ENCODE results near the gene SMIM28.
"Not testable (repeated sequence)": the region's sequence is repeated elsewhere in the genome, so short reads cannot be mapped to it uniquely, and the experiment has no call there.

The SMIM28 gene

DNA sequence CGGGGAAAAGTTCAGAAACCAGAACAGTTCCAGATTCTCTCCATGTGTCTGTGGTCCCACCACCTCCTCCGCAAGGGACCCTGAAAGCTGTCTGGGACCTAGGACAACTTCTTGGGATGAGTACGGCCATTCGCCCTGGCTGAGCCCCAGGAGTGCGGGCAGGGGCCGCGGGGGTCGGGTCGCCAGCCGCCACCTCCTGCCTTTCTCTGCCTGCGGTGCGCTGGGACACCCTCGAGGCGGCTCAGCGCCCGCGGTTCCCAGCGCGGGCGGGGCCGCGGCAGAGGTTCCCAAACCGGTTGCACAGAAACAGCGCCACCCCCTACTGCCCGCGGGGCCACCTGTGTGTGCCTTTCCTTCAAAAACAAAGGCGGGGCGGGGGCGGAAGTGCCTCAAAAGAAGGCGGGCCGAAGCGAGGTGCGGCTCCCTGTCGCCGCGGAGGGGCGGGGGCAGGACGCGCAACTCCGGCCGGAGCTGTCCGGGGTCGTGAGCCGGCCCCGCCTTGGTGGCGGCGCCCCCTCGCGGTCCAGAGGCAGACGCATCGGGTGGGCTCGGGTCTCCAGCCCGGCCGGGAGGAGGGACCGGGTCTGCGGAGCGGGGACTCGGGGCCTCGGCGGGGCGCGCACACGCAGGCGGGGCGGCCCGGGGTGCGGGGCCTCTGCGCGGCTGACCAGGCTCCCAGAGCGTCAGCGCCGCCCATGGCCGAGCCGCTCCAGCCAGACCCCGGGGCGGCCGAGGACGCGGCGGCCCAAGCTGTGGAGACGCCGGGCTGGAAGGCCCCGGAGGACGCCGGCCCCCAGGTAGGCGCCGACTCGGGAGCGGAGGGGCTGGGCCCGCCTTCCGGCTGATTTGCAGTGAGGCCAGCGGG lies 26.3 kb downstream of the SMIM28 start, which contains the start of gene HEBP2:
Gene HEBP2 (plus strand): TSS at position 423 of the 865 bp plus-strand sequence. CDS start 273 bp downstream, at position 696.
- peak; percentile 54 to 73 (median 63) for DNase-seq (ENCODE audit: low read depth in 2 of 3, low spot score in 2 of 3)

DNA sequence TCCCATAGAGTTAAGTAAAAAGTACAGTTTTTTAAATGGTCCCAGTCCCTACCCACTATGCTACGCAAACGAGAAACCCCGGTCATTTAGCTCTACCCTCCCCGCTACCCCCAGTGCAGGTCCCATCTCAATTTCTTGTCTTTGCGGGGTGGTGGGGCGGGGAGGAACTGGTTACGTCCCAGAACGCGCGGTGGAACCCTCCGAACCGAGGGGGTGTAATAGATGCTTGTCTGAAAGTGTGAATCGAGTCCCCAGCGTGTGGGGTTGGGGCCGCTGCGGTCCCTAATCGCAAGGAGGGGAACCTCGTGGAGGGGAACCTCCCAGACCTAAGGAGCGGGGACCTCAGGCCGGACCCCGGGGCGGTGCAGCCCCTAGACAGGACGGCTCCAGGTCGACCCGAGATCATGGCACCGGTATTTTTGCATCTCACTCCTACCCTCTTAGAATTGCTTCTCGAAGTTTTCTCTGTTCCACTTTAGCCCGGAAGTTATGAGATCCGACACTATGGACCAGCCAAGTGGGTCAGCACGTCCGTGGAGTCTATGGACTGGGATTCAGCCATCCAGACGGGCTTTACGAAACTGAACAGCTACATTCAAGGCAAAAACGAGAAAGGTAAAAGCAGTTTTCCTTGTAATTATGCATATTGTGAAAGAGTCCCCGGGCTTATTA lies 27.1 kb downstream of the SMIM28 start:
- no peak for DNase-seq (ENCODE audit: low read depth in 2 of 3, low spot score in 2 of 3)

DNA sequence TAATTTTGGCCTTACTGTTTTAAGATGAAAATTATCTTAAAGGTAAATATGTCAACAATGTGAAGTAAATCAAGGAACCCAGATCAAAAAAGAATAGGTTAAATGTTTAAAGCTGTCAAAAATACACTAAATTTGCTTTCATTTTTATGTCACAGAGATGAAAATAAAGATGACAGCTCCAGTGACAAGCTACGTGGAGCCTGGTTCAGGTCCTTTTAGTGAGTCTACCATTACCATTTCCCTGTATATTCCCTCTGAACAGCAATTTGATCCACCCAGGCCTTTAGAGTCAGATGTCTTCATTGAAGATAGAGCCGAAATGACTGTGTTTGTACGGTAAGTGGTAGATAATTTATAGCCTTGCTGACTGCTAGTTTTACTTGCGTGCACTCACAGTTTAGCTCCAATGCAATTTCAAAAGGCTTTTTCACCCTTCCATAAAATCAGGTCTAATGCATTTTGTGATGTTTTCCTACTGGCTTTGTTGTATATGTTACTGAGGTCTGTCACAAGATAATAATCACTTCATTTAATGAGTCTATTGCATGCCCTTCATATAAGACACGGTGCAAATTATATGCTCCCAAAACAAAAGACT lies 28.2 kb downstream of the SMIM28 start:
- DNase-seq (ENCODE audit: low read depth in 2 of 3, low spot score in 2 of 3): no peak

DNA sequence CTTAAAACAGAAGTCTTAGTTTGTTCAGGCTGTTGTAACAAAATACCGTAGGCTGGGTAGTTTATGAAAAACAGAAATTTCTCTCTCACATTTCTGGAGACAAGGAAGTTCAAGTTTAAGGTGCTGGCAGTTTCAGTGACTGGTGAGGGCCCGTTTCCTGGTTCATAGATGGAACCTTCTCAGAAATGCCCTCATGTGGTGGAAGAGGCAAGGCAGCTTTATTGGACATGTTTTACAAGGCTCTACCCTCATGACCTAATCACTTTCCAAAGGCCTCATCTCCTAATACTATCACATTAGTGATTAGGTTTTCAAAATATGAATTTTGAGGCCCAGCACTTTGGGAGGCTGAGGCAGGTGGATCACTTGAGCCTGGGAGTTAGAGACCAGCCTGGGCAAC lies 28.7 kb downstream of the SMIM28 start:
- DNase-seq (ENCODE audit: low read depth in 2 of 3, low spot score in 2 of 3): no peak

DNA sequence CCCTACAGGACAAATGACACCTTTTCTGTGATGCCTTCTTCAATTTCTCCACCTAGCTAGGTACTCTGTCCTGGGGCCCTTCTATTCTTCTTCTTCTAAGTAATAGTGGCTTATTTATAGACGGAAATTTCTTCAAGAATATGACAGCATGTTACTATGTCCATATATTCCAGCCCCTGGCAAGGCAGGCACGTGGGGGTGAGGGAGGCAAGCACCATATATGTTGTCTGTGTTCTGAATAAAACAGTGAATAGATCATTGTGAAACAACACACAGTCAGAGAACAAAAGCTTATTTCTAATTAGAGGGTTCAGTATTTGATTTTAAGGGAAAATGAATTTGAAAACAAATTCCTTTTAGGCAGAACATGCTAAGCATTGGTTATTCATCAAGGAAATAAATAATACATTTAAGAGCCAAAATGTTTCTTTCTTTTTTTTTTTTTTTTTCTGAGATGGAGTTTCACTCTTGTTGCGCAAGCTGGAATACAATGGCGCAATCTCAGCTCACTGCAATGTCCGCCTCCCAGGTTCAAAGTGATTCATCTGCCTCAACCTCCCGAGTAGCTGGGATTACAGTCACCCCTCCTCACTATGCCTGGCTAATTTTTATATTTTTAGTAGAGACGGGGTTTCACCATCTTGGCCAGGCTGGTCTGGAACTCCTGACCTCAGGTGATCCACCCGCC lies 32.5 kb downstream of the SMIM28 start:
- DNase-seq (ENCODE audit: low read depth in 2 of 3, low spot score in 2 of 3): no peak

DNA sequence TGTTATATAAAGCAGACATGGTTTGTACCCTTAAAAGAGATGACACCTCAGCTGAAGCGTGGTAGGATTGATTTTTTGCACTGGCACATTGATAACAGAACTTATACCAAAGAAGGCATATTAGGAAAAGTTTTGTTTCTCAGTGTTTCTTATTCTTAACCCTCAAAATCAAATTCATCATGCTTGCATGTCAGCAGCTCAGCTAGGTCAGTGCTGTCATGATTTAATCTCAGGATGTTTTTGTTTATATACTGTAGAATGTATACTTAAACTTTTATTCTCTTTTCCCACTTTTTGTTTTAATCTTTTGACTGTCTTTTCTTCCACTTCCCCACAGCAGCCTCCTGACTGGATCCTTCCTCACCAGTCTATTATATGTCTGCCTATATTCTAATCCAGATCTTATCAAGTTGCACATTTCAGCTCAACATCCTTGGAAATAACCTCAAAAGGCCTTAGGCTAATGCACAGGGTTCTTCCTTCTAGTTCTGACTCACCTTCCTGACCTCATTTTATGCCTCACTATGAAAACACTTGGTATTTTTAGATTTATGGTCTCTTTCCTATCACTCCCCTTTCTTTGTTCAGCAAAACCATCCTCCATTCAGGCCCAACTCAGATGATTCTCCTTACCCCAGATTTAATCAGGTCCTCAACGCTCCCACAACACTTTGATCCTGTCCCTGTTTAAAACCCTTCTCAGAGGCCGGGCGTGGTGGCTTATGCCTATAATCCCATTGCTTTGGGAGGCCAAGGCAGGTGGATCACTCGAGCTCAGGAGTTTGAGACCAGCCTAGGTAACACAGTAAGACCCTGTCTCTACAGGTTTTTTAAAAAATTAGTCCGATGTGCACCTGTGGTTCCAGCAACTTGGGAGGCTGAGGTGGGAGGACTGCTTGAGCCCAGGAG lies 33.5 kb downstream of the SMIM28 start:
- no peak for DNase-seq (ENCODE audit: low read depth in 2 of 3, low spot score in 2 of 3)

DNA sequence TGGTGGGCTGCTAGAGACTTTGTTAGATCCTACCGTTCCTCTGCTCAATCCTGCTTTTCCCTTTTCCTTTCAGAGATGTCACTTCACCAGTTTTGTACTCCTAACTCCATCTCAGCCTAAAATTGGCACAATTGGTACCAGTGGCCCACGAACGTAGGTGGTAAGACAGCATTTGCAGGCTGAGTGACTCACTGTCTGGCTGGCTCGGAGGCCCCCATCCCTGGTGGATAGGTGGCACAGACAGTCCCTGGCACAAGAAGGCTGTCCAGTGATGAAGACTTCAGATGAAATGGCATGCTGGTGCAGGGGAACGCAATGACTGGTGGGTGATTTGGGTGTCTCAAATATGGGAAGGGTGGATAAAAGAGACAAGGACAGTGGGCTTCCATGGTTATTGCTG lies 37.4 kb downstream of the SMIM28 start:
- DNase-seq (ENCODE audit: low read depth in 2 of 3, low spot score in 2 of 3): no peak

DNA sequence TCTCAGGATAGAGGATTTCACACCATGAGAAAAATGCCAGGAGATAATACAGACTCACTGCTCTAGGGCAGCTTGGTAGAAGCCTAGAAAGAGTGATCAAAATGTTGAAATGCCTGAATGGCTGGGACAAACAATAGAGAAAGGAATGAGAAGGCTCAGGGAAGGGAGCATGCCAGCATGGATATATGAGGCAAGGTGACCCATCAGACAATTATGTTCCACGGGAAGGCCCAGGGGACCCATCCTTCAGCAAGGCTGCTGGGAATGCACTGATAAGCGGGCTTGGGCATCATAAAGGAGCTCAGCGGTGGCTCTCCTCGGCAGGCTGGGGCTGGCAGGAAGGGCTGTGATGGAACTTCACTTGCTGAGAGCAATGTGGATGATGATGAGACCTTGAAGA lies 38.5 kb downstream of the SMIM28 start:
- no peak for DNase-seq (ENCODE audit: low read depth in 2 of 3, low spot score in 2 of 3)

DNA sequence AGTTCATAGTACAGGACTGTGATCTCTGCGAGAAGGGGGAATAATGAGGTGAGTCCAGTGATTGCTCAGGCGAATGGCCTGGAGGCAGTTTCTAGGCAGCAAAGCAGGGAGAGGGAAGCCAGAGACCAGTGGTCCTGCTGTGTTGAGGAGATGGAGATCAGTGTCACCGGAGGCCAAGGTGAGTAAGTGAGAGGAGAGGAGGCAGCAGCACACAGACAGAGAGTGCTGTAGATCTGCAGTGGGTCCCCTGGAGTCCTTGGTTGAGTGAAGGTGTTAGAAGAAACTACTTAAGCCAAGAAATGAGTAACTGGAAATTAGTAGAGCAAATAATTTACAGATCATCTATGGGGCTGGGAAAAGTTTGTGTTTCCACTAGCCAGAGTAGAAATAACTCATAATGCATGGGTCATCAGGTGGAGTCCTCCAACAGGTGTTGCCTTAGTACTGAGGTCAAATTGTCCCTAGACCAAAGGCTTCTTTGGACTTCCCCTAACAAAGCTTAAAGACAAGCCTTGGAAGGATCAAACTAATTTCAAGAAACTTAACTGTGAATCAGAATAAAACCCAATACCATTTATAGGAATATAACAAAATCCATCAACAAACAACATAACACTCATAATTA lies 39.9 kb downstream of the SMIM28 start:
- no peak for DNase-seq (ENCODE audit: low read depth in 2 of 3, low spot score in 2 of 3)

DNA sequence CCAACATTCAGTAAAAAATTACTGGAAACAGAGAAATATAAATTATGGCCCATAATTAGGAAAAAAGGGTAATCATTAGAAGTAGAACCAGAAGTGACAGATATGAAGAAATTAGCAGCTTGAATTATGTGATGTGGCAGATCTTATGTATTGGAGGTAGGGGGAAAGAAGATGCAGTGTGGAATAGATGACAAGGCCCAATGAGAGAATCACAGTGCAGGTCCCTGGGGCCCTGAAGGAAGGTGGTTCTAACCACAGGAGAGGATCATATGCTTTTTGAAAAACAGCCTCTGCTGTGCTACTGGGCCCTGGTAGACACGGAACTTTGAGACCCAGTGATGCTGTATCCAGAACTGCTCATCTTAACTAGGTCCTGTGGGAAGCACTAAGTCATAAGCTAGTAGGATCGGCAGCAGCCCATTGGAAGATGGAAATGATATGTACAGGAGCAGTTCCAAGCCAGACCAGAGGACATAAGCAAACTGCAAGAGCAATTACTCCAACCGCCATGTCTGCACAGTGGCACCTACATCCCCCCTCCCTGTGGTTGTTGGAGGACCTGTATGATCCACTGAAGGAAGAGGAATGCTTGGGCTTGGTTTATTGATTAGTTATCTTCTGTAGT lies 40.5 kb downstream of the SMIM28 start:
- DNase-seq (ENCODE audit: low read depth in 2 of 3, low spot score in 2 of 3): no peak

DNA sequence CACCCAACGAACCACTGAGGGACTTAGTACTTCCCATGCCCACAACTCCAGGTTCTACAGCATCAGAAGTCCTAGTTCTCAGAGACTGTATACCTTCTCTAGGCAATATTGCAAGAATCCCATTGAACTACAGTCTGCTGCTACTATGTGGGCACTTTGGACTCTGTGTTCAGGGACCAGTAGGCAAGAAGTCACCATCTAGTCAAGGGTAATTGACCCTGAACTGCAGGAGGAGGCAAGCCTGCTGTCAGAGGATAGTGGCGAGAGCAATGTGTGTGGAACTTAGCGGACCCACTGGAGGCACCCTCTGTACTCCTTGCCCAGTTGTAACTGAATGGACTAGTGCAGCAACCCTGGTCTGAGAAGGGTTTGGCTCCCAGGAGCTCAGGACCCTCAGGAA lies 42.1 kb downstream of the SMIM28 start:
- DNase-seq (ENCODE audit: low read depth in 2 of 3, low spot score in 2 of 3): no peak

DNA sequence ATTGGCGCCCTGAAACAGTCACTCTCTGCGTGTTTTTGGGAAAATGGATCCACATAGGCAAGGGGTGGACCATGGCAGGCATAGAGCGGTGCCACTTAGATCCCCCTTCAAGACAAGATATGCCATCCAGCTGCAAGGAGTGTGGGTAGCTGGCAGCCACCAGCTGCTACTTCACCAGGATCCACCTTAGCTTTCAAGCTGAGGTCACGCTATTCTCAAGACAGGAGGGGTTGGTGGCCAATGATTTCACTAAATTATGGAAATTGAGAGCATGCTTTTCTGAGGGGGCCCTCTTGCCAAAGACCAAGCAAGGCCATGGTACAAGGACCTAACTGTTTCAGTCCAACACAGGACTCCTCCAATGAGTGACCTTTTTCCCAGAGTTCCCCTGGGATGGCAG lies 42.7 kb downstream of the SMIM28 start:
- DNase-seq (ENCODE audit: low read depth in 2 of 3, low spot score in 2 of 3): no peak

DNA sequence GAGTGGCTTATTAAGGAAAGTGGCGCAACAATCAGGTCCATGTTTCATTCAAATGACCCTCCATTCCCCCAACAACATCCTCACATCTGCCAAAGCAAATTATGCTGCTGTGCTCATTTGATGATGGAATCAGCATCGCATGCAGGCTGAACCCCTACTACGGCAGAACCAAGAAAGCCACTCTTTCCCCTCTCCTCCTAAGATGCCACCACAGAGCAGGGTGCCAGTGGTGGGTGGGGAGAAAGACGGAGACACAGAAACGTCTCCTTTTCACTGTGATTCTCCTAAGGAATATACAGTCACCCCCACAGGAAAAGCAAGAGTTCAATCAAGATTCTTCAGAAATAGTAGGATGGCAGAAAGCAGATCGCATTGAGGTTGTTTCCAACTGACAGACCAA lies 43.4 kb downstream of the SMIM28 start:
- no peak for DNase-seq (ENCODE audit: low read depth in 2 of 3, low spot score in 2 of 3)

DNA sequence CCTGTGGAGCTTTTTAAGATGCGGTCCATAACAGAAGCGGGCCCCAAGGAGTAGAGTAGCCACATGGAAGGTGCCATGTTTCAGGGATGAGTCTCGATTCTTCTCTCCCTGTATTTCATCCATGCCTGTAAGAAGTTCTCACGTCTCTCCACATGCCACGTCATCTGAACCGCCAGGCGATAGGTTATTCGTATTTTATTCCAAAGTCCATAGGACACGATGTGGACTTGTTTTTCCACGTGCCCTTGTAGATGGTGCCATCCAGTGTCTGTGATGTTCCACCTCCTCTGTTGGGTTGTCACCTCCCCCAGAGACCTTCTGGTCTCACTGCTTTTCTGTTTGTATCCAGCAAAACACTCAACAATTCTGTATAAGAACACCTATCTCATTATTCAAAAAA lies 43.9 kb downstream of the SMIM28 start:
- no peak for DNase-seq (ENCODE audit: low read depth in 2 of 3, low spot score in 2 of 3)

DNA sequence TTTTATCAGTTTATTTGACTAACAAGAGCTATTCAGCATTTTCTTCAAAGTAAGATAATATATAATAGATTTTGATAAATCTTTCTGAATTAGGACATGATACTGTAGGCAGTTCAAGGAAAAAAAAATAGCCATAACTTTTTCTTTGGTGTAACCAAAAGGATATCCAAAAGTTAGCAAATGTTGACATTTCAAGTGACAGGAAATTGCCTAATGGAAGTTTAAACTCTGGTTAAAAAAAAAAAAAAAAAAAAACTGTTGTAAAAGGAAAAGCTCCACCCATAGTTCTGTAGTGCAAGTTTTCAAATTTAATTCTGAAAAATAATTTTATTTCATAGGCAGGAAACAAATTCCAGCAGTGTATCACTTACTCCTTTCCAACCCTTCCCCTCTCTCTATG lies 45.2 kb downstream of the SMIM28 start:
- DNase-seq (ENCODE audit: low read depth in 2 of 3, low spot score in 2 of 3): no peak

DNA sequence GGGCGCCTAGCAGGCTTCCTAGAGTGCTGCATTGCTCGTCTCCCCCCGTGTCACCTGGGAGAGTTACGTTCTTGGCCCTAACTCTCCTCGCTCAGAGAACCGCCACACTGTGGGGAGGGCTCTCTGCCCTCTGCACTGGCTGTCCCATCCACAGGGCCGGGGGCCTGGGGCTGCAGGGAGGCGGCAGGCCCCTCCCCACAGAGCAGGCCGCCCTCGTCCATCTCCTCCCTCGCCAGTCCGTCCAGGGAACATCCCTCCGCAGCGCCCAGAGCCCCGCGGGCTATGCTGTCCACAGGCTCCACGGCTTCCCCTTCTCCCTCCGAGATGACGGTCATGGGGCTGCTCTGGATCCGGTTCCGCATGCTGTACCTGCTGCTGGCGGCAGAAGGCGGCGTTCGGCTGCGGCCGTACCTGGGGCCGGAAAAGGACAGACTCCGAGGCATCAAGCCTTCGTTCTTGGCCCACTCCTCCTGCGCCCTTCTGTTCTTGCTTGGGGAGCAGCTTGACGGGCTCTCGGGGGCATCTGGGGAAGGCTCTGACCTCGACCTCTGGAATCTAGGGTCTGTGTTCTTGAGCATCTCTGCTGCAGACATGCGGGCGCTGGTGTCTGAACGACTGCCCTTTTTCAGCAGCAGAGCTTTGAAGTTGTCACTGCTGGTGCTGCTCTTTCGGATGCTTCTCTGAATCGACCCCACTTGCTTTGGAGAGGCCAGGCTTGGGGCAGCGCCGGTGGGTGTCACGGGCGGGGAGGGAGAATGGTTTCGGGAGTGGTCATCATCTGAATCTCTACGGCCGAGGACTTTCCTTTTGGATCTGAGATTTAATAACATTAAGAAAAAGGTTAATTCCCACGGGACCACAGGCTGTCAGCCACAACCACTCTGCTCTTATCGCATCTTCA lies 46.5 kb downstream of the SMIM28 start:
- DNase-seq (ENCODE audit: low read depth in 2 of 3, low spot score in 2 of 3): no peak

DNA sequence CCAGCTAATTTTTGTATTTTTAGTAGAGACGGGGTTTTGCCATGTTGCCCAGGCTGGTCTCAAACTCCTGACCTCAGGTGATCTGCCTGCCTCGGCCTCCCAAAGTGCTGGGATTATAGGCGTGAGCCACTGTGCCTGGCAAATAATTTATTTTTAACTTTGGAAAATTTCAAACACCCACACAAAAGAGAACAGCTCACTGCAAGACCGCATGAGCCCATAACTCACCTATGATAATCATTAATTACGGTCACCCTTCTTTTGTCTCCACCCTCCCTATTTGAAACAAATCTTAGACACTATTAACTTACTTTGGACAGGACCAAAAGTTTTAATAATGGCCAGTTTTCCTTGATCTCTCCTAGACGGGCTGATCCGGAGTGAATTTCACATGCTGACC lies 47.6 kb downstream of the SMIM28 start:
- DNase-seq (ENCODE audit: low read depth in 2 of 3, low spot score in 2 of 3): not testable (repeated sequence)

DNA sequence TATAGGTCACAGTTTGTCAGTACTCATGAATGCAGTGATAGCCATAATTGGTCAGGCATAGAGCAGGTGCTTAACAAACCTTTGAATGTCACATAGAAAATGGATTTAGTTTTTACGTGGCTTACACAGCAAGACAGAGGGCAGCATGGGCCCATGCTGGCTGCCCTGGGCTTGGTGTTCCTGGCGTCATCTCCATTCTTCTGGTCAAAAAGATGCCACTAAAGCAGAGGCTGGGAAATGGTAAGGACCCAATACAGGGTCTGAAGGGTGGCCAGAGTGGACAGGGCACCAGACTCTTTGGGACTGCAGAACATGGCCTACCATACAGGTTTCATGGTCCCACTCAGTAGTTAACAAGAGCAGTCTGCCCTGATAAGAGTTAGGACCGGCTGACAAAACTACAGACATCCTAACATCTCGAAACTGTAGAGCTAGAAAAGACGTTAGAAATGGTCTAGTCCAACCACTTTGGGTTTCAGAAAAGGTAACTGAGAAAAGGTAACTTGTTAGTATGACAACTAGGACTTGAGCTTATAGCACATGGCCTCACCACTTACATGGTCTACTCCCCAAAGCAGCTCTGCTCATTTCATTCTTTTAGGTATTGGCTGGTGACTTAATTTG lies 48.9 kb downstream of the SMIM28 start:
- DNase-seq (ENCODE audit: low read depth in 2 of 3, low spot score in 2 of 3): no peak
